ENCODE data around the gene NR2C2.
"Not testable (repeated sequence)": the region's sequence is repeated elsewhere in the genome, so short reads cannot be mapped to it uniquely, and the experiment has no call there.

Gene NR2C2

GRCh38 chr3:14962762-14963161 lies 15.4 kb downstream of the NR2C2 start:
- DNase-seq: no peak

DNA sequence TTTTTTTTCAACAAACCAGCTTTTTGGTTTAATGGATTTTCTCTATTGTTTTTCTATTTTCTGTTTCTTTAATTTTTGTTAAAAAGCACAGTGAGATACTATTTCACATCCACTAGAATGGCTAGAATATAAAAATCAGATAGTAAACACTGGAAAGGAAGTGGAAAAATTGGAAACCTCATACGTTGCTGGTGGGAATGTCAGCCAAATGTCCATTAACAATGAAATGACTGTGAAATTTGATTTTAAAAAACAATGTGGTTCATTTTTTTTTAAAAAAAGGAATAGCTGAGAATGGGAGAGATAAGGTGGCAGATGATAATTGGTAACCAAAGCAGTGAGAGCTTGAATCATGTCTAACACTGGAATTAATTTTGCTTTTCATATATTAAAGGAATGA lies 19.9 kb downstream of the NR2C2 start:
- DNase-seq: no peak

- DNase-seq: no peak
These were observed 22.3 kb downstream of the NR2C2 start for GRCh38 chr3:14969671-14970070.

- no peak for DNase-seq
These were observed 28.9 kb downstream of the NR2C2 start for GRCh38 chr3:14976317-14976716.

- no peak for DNase-seq
These were observed 33.3 kb downstream of the NR2C2 start for GRCh38 chr3:14980689-14981088.

DNA sequence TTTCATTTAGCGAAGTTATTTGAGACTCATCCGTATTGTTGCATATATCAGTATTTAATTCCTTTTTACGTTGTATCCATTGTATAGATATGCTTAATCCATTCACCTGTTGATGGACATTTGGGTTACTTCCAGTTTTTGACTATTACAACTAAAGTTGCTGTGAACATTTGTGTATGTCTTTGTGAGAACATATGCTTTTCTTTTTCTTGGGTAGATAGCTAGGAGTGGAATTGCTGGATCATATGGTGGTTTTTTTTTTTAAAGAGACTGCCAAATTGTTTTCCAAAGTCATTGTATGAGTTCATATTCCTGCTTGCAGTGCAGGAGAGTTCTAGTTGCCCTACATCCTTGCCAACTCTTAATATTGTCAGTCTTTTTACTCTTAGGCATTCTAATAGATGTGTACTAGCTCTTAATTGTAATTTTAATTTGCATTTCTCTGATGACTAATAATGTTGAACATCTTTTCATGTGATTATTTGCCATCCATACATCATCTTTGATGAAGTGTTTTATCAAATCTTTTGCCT lies 37.3 kb downstream of the NR2C2 start:
- no peak for DNase-seq

GRCh38 chr3:14988988-14989394 lies 41.6 kb downstream of the NR2C2 start:
- DNase-seq: peak; percentile 9

DNA sequence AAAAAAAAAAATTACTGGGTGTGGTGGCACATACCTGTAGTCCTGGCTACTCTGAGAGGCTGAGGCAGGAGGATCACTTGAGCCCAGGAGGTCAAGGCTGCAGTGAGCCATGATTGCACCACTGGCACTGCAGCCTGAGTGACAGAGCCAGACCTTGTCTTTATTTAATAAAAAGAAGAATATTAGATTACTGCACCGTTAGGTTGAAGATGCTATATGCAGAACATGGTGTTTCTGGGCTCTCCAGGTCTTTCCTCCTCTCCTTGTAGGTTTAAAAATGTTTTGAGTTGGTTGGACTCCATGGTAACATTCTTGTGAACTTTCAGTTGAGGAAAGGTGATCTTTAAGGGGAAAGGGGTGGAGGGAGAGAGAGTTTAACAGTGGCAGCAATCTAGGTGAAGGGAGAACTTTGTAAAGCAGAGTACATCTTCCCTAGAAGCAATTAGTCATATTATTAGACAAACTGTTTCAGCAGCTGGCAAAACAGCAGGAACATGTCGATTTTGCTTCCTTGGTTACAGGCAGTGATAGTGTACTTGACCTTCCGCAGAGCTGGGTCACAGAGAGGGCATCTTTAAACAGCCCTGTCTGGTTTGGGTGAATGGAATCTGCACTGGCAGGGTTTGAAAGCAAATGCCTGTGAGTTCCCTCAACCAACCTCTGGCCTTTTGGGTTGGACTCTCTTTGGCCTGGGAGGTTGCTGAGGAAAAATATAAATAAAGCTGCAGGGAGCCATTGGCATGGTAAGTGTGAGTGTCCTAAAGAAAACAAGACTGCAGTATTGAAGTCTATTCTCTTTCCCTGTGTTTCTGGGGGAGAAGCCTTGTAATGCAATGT lies 42.8 kb downstream of the NR2C2 start:
- DNase-seq: no peak

DNA sequence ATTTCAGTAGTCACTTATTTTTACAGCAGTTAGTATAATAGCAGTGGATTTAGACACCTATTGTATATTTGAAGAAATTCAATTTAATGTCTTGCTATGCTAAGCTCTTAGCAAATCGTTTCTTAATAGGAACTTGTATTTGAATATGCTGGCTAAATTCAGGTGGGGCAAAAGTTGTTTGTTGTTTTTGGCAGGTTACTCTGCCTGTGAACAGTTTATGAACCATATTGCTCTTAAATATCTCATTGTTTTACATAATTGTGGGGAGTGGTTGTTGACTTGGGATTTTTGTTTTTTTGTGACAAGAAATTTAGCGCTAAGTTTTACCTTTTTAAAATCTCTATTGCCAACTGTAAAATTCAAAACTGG lies 43.4 kb downstream of the NR2C2 start:
- DNase-seq: no peak

DNA sequence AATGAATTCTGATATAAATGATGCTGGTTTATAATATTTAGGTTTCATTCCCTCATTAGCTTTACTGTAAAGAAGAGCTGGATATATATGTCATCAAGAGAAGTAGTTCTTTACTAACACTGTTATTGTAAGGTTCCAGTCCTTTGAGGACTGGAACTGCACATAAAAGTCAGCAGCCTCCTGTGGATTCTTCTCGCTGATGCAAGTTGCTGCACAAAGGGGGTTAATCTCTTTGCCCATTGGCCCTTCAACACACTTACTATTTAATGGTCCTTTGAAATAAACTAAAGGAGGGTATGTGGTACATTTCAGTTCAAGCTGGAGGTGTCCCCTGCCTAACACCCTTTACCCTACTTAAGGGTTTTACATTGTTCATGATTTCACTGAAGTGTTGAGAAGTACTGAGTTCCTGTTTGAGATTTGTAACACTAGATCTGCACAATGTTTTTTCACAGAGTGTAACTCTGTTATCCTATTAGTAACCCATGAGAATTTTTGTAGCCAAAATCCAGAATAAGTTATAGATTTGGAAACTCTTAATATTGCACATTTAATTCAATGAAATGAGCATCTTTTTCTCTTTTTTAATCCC lies 43.9 kb downstream of the NR2C2 start:
- no peak for DNase-seq

GRCh38 chr3:14991818-14992612 lies 44.6 kb downstream of the NR2C2 start:
- DNase-seq: no peak

DNA sequence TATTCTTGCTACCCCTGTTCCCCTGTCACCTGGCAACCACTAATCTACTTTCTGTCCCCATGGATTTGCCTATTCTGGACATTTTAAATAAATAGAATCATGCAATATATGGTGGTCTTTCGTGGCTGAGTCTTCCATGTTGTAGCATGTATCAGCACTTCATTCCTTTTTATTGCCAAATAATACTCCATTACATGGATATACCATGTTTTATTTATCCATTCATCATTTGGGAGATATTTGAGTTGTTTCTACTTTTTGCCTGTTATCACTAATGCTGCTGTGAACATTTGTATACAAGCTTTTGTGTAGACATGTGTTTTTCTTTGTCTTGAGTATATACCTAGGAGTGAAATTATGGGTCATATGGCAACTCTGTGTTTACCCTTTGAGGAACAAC lies 50.6 kb downstream of the NR2C2 start:
- no peak for DNase-seq

DNA sequence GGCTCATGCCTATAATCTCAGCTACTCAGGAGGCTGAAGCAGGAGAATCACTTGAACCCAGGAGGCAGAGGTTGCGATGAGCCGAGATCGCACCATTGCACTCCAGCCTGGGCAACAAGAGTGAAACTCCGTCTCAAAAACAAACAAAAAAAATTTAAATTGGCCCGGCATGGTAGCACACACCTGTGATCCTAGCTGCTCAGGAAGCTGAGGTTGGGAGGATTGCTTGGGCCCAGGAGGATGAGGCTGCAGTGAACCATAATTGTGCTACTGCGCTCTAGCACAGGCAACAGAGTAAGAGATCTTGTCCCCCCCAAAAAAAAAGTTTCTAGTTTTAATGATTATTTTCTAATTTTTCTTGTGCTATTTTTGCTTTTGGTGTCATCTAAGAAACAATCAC lies 51.8 kb downstream of the NR2C2 start:
- not testable (repeated sequence) for DNase-seq

- DNase-seq: no peak
These were observed 60.3 kb downstream of the NR2C2 start for GRCh38 chr3:15007681-15008141.

DNA sequence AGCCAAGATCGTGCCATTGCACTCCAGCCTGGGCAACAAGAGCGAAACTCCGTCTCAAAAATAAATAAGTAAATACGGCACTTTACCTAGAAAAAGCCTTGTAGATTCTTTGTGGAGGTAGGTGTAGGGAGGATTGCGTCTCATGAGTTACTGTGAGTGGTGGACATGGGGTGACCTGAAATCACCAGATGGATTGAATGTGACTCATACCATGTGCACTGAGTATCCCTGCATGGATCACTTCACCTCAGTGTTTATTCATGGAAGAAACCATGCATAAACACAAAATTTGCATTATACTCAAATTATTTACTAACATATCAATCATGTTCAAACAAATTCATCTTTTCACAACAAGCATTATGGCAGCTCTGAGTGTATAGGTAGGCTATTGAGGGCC lies 61.8 kb downstream of the NR2C2 start:
- DNase-seq: no peak

- no peak for DNase-seq
These were observed 63.3 kb downstream of the NR2C2 start for GRCh38 chr3:15010664-15011063.

DNA sequence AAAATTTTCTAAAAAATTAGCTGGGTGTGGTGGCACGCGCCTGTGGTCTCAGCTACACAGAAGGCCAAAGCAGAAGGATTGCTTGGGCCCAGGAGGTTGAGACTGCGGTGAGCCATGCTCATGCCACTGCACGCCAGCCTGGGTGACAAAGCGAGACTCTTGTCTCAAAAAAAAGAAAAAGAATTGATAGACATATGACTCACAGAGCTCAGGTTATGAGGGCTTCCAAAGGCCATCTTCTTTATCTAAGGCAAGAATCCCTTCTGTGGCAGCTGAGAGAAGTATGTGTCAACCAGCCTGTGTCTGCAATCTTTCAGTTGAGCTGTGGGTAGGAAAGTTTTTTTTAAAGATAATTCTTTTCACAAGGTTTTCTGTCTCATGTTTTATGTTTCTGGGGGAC lies 63.8 kb downstream of the NR2C2 start:
- no peak for DNase-seq

GRCh38 chr3:15014606-15015328 lies 67.4 kb downstream of the NR2C2 start:
- no peak for DNase-seq

- no peak for DNase-seq
These were observed 68.1 kb downstream of the NR2C2 start for GRCh38 chr3:15015456-15015855.

- no peak for DNase-seq
These were observed 69.8 kb downstream of the NR2C2 start for GRCh38 chr3:15017191-15017590.

DNA sequence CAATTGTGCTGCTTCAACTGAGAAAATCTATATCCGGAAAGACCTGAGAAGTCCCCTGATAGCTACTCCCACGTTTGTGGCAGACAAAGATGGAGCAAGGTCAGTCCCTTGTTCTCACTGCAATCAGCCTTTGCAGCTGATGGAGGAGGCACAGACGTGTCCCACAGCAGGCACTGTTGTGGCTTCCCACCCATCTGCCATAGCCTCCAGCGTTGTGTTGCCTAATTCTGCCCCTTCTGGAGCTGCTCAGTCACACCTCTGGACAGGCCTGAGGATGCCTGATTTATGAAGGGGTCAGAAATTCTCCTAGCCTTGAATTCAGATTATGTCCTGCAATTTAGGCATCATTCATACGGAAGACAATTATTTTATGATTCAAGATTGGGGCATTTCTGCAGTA lies 75.9 kb downstream of the NR2C2 start:
- no peak for DNase-seq

DNA sequence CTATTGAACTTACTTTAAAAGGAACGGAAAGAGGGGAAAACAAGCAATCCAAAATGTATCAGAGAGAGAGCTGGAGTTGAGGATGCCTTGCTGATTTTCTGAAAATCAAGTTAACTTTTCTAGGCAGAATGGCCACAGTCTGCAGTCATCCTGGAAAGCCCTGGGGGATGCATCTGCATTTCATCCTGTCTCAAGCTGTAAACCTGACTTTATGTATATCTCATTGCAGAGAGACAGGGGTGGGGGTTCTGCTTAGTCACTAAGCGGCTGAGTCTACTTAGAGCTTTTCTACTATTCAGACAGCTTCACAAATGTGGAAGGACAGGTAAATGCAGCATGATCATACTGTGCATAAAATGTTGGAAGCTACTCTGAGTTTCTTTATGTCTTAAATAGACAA lies 76.3 kb downstream of the NR2C2 start:
- no peak for DNase-seq

DNA sequence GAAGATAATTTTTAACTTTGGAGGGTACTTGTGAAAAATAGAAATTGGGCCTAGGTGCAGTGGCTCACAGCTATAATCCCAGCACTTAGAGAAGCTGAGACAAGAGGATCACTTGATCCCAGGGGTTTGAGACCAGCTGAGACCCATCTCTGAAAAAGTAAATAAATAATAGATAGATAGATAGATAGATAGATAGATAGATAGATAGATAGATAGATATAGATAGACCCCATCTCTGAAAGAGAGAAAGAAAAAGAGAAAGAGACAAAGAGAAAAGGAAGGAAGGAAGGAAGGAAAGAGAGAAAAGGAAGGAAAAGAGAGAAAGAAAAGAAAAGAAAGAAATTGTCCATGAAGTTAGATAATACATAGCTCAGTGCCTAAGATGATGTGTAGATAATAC lies 82.2 kb downstream of the NR2C2 start:
- no peak for DNase-seq

Data from CD4-positive, alpha-beta T cell treated with Interleukin-12 subunit alpha and Interleukin-12 subunit beta, for 1 hour (primary cell).